CD4-positive, alpha-beta T cell (primary cell): ENCODE results near the gene MAMDC4. TPM values are rescaled to one million over a fixed set of nuclear protein-coding genes. Genes with fewer than 3 reads are reported as not detected.
A peak's percentile ranks its signal among the peaks of the same experiment; 100 is the strongest.

Source experiments
- ATAC-seq: fragments of 200-7000 bp; cut with Tn5 transposase; one replicate; pipeline ENCODE4 v1.10.0; 2022; ENCODE audit warnings: mild to moderate bottlenecking; ENCODE audit not compliant: poor library complexity
- CTCF ChIA-PET: fragments of 350-600 bp; sonication (Branson Sonifier 250); formaldehyde crosslinking; loops from one replicate; lab custom pipeline; 2021; ENCODE audit warnings: antibody characterized with exemption, inconsistent platforms; lab: Charles Lee
- POLR2A ChIA-PET: fragments of 350-600 bp; sonication (Branson Sonifier 250); formaldehyde crosslinking; loops from one replicate; lab custom pipeline; 2021; ENCODE audit warnings: antibody characterized with exemption, inconsistent platforms; lab: Charles Lee
- DNase-seq, 14 experiments: peaks; one replicate each; pipeline ENCODE4 v3.0.0-alpha.2; 2013 to 2020; ENCODE audit warnings: mixed read lengths in 2 of 14
- H3K27ac ChIP-seq, 2 donors: one replicate each; pipeline versions ENCODE4 v1.5.1 to v1.7.0; 2013; ENCODE audit warnings: low read length in 2 of 2, low read depth in 1 of 2, mild to moderate bottlenecking in 1 of 2
- H3K27me3 ChIP-seq, 2 experiments: 1 replicate in 1 of 2; 2 replicates in 1 of 2; pipeline versions ENCODE4 v1.6.1 to v1.7.0; 2013; ENCODE audit warnings: low read length in 2 of 2, control low read depth in 1 of 2, mild to moderate bottlenecking in 1 of 2, moderate library complexity in 1 of 2; ENCODE audit not compliant: insufficient read depth in 2 of 2, control insufficient read depth in 1 of 2
- H3K36me3 ChIP-seq: one replicate; pipeline ENCODE4 v1.6.1; 2013; ENCODE audit warnings: low read length, control low read depth; ENCODE audit not compliant: insufficient read depth
- H3K4me1 ChIP-seq: one replicate; pipeline ENCODE4 v1.6.1; 2013; ENCODE audit warnings: low read length, control low read depth; ENCODE audit not compliant: insufficient read depth
- H3K4me3 ChIP-seq: one replicate; pipeline ENCODE4 v1.5.1; 2013; ENCODE audit warnings: mild to moderate bottlenecking, low read length, moderate library complexity
- H3K9me3 ChIP-seq, 2 experiments: 1 replicate in 1 of 2; 2 replicates in 1 of 2; pipeline versions ENCODE4 v1.6.1 to v1.7.0; 2013; ENCODE audit warnings: low read length in 2 of 2, mild to moderate bottlenecking in 2 of 2, control low read depth in 1 of 2, moderate library complexity in 1 of 2; ENCODE audit not compliant: control insufficient read depth in 1 of 2, insufficient read depth in 1 of 2
- H3K27ac Mint-ChIP-seq: one replicate; pipeline ENCODE4 v1.8.0; 2020; ENCODE audit warnings: mixed read lengths
- H3K27me3 Mint-ChIP-seq: one replicate; pipeline ENCODE4 v1.8.0; 2021; ENCODE audit warnings: mixed read lengths
- H3K36me3 Mint-ChIP-seq: one replicate; pipeline ENCODE4 v1.8.0; 2021; ENCODE audit warnings: low read depth, mixed read lengths
- H3K4me1 Mint-ChIP-seq: one replicate; pipeline ENCODE4 v1.8.0; 2021; ENCODE audit warnings: low read depth, mixed read lengths
- H3K4me3 Mint-ChIP-seq: one replicate; pipeline ENCODE4 v1.8.0; 2020; ENCODE audit warnings: mild to moderate bottlenecking, mixed read lengths
- H3K9me3 Mint-ChIP-seq: one replicate; pipeline ENCODE4 v1.8.0; 2020; ENCODE audit warnings: mixed read lengths
- intact Hi-C, 2 experiments: fragments of 100-400 bp; cut with DNase I in 1 of 2; cut with micrococcal nuclease in 1 of 2; formaldehyde crosslinking; loops; one replicate each; pipeline versions ENCODE4 v1.15.1 to v1.9.0; 2023 to 2025; cut with DNase I, micrococcal nuclease
- total RNA-seq, 174 experiments: library from RNA in 2 of 174; stranded (reverse) in 2 of 174; gene quantifications; one replicate each; pipeline ENCODE4 v1.2.3 and lab custom pipeline; 2021 to 2026
- TF ChIP-seq, protein P1 (sequence below): fragments of 200-600 bp; IDR thresholded peaks from one replicate; pipeline ENCODE4 v1.8.0; 2022; ENCODE audit warnings: antibody characterized with exemption, mild to moderate bottlenecking

Gene MAMDC4
- total RNA-seq, 2 experiments from 2014 or later = 2.2 to 3.4 TPM

DNA sequence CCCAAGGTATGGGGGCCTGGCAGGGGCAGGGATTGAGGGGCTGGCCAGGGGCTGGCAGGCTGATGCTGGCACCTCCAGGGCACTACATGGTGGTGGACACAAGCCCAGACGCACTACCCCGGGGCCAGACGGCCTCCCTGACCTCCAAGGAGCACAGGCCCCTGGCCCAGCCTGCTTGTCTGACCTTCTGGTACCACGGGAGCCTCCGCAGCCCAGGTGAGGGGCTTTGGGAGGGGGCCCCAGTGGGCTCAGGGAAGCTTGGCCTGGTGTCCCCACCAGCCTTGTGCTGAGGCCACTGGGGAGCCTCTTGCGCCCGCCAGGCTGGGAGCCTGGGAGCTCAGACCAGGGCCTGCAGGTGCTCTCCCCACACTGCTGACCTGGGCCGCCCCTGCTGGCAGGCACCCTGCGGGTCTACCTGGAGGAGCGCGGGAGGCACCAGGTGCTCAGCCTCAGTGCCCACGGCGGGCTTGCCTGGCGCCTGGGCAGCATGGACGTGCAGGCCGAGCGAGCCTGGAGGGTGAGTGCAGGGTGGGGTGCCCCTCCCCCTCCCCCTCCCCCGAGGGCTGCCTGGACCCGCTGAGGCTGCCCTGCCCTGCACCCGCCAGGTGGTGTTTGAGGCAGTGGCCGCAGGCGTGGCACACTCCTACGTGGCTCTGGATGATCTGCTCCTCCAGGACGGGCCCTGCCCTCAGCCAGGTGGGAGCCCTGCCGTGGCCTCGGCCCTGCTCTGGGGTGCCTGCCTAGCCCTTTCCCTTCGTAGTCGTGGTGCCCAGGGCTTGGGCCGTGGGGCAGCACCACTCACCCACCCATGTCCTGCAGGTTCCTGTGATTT is 5.7 kb downstream of the MAMDC4 start:
- H3K9me3 ChIP-seq = no peaks in the 10 kb centered on the region
- Mint-ChIP-seq H3K27ac (no peak overlapping the region), H3K36me3 (peaks cover 6% of the 10 kb centered on the region), H3K9me3 (no peaks in the 10 kb centered on the region), H3K4me3 (no peak overlapping the region), H3K27me3 (no peaks in the 10 kb centered on the region), H3K4me1 (no peaks in the 10 kb centered on the region)
- H3K27ac ChIP-seq = no peak overlapping the region
- DNase-seq (peak in 2 of 14 experiments; percentile 0 to 33), ATAC-seq (no peak)
- ChIA-PET CTCF (no interaction called here), POLR2A (no interaction called here)
- H3K27me3 ChIP-seq = no peaks in the 10 kb centered on the region
- H3K4me3 ChIP-seq = no peak overlapping the region
- TF ChIP-seq, protein P1, sequence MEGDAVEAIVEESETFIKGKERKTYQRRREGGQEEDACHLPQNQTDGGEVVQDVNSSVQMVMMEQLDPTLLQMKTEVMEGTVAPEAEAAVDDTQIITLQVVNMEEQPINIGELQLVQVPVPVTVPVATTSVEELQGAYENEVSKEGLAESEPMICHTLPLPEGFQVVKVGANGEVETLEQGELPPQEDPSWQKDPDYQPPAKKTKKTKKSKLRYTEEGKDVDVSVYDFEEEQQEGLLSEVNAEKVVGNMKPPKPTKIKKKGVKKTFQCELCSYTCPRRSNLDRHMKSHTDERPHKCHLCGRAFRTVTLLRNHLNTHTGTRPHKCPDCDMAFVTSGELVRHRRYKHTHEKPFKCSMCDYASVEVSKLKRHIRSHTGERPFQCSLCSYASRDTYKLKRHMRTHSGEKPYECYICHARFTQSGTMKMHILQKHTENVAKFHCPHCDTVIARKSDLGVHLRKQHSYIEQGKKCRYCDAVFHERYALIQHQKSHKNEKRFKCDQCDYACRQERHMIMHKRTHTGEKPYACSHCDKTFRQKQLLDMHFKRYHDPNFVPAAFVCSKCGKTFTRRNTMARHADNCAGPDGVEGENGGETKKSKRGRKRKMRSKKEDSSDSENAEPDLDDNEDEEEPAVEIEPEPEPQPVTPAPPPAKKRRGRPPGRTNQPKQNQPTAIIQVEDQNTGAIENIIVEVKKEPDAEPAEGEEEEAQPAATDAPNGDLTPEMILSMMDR = no peak
- peaks cover 17% of the 10 kb centered on the region for H3K36me3 ChIP-seq
- no peaks in the 10 kb centered on the region for H3K4me1 ChIP-seq
- intact Hi-C loops = no loop called here

DNA sequence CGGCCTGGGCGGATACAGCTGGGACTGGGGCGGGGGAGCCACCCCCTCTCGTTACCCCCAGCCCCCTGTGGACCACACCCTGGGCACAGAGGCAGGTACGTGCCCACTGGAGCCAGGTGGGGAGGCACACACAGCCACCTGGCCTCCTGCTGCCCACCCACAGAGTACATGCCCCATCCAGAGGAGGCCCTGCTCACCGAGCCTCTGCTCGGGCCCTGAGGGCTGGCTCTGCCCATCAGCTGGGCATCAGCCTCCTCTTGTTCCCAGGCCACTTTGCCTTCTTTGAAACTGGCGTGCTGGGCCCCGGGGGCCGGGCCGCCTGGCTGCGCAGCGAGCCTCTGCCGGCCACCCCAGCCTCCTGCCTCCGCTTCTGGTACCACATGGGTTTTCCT is 6.3 kb downstream of the MAMDC4 start:
- ATAC-seq (no peak), DNase-seq (peak in 1 of 14 experiments; percentile 22)
- Histone ChIP-seq H3K4me1 (no peaks in the 10 kb centered on the region), H3K36me3 (peaks cover 24% of the 10 kb centered on the region), H3K4me3 (no peak overlapping the region), H3K27ac (no peak overlapping the region), H3K9me3 (no peaks in the 10 kb centered on the region), H3K27me3 (no peaks in the 10 kb centered on the region)
- Mint-ChIP-seq H3K9me3 (no peaks in the 10 kb centered on the region), H3K27me3 (no peaks in the 10 kb centered on the region), H3K27ac (no peak overlapping the region), H3K4me3 (no peak overlapping the region), H3K4me1 (no peaks in the 10 kb centered on the region), H3K36me3 (peaks cover 13% of the 10 kb centered on the region)
- intact Hi-C loops = no loop called here
- TF ChIP-seq, protein P1 = no peak
- ChIA-PET POLR2A (no interaction called here), CTCF (no interaction called here)

DNA sequence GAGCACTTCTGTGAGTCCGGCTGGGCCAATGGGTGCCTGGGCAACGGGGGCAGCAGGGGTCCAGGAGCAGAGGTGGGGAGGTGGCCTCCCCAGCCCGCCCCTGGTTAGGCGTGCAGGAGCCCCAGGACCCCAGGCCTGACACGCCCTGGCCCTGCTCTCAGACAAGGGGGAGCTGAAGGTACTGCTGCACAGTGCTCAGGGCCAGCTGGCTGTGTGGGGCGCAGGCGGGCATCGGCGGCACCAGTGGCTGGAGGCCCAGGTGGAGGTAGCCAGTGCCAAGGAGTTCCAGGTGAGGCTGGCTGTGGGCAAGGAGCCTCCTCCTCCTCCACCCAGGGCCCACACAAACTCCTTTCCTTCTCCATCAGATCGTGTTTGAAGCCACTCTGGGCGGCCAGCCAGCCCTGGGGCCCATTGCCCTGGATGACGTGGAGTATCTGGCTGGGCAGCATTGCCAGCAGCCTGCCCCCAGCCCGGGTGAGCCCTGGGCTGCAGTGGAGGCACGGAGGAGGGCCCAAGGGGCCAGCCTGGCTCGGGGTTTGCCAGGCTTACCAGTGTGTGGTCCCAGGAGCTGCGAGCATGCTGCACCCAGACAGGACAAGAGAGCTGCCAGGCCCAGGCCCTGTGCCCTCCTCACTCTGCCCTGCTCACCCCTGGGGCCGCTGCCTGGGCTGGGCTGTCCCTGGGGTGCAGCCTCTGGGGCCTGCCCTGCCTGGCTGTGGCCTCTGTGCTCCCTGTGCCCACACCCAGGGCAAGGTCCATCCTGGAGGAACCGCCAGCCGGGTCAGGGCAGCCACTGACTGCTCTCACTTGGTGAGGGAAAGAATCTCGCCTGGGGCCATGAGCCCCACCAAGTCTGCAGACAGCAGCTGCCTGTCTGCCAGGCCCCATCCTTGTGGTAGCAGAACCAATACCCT is 7.0 kb downstream of the MAMDC4 start:
- peaks cover 19% of the 10 kb centered on the region for H3K36me3 Mint-ChIP-seq
- H3K9me3 Mint-ChIP-seq = no peaks in the 10 kb centered on the region
- POLR2A ChIA-PET = no interaction called here
- H3K4me3 Mint-ChIP-seq = no peak overlapping the region
- H3K27ac Mint-ChIP-seq = no peak overlapping the region
- CTCF ChIA-PET = no interaction called here
- peaks cover 5% of the 10 kb centered on the region for H3K4me1 Mint-ChIP-seq
- H3K27ac ChIP-seq = no peak overlapping the region
- peaks cover 30% of the 10 kb centered on the region for H3K36me3 ChIP-seq
- H3K27me3 Mint-ChIP-seq = no peaks in the 10 kb centered on the region
- no peak overlapping the region for H3K4me3 ChIP-seq
- no peak for ATAC-seq
- H3K27me3 ChIP-seq = no peaks in the 10 kb centered on the region
- H3K9me3 ChIP-seq = no peaks in the 10 kb centered on the region
- peaks cover 4% of the 10 kb centered on the region for H3K4me1 ChIP-seq
- TF ChIP-seq, protein P1 = no peak
- peak in 2 of 14 experiments; percentile 0 to 12 for DNase-seq
- intact Hi-C loops = no loop called here
